WI38 (cell line): ENCODE measurements around the gene CSF1.
"Not testable (repeated sequence)": the region's sequence is repeated elsewhere in the genome, so short reads cannot be mapped to it uniquely, and the experiment has no call there.

Experiments
- H3K4me3 ChIP-seq: 2 replicates; pipeline ENCODE4 v1.5.1; 2011; ENCODE audit warnings: low read depth, mild to moderate bottlenecking, control low read depth, low read length
- CTCF ChIP-seq: IDR thresholded peaks from 2 replicates; pipeline ENCODE4 v1.5.1; 2012; ENCODE audit warnings: low read depth, mild to moderate bottlenecking, control low read depth, low read length

CSF1 gene

GRCh38 chr1:109948285-109948630, 37.6 kb downstream of the CSF1 start:
- no peak overlapping the region for H3K4me3 ChIP-seq
- TF ChIP-seq CTCF: no peak

GRCh38 chr1:109950038-109950437, 39.4 kb downstream of the CSF1 start:
- no peak overlapping the region for H3K4me3 ChIP-seq
- no peak for TF ChIP-seq CTCF

- TF ChIP-seq CTCF: no peak
- no peak overlapping the region for H3K4me3 ChIP-seq
These were observed 39.9 kb downstream of the CSF1 start for GRCh38 chr1:109950509-109950908.

- not testable (repeated sequence) for H3K4me3 ChIP-seq
These were observed 40.9 kb downstream of the CSF1 start for GRCh38 chr1:109951501-109951900.

GRCh38 chr1:109954041-109954512, 43.4 kb downstream of the CSF1 start:
- TF ChIP-seq CTCF: no peak

GRCh38 chr1:109959632-109959973, 49.0 kb downstream of the CSF1 start:
- H3K4me3 ChIP-seq: no peak overlapping the region
- no peak for TF ChIP-seq CTCF

More at GRCh38 chr1:109954041-109954512, 43.4 kb downstream of the CSF1 start:
- no peak overlapping the region for H3K4me3 ChIP-seq

GRCh38 chr1:109959974-109960744, 49.5 kb downstream of the CSF1 start:
- H3K4me3 ChIP-seq: no peak overlapping the region
- no peak for TF ChIP-seq CTCF

- no peak overlapping the region for H3K4me3 ChIP-seq
- no peak for TF ChIP-seq CTCF
These were observed 50.1 kb downstream of the CSF1 start for GRCh38 chr1:109960745-109961094.
